Measurements from ENCODE around the gene PDCD10. TPM values are rescaled to one million over a fixed set of nuclear protein-coding genes. Genes with fewer than 3 reads are reported as not detected.

PDCD10 gene
- total RNA-seq, 5 donors from 2014 or later (not counting 1 experiment from before 2014, with no cell fraction given) = 40.2 to 46.7 (median 40.8) TPM

GRCh38 chr3:167772992-167773391, 38.3 kb upstream of the PDCD10 start:
- ChIA-PET CTCF (interaction anchor here in 1 of 2 donors (0.6 kb wide), 1 partner anchor 21 kb away, joined by 3 read pairs; no protein-coding TSS in a partner anchor), POLR2A (no interaction called here)
- ATAC-seq (replicated peaks in 1 of 4) (no peak), DNase-seq (no peak)
- Mint-ChIP-seq H3K9me3 (peaks cover 2 to 8% (median 5%) of the 10 kb centered on the region in 3 donors), H3K4me1 (peaks cover 0 to 6% (median 5%) of the 10 kb centered on the region in 3 donors), H3K27me3 (no peaks in the 10 kb centered on the region), H3K27ac (no peak overlapping the region), H3K4me3 (no peak overlapping the region), H3K36me3 (peaks cover 4% of the 10 kb centered on the region)
- H3K27ac ChIP-seq (ENCODE audit: low read length) = no peak overlapping the region
- no peaks in the 10 kb centered on the region for H3K9me3 ChIP-seq
- WGBS (ENCODE audit: insufficient coverage) = no CpG with 5 or more reads among the region's 3 CpGs
- no peaks in the 10 kb centered on the region for H3K36me3 ChIP-seq (ENCODE audit: control insufficient read depth in 2 of 2, extremely low read depth in 1 of 2, insufficient read depth in 1 of 2, low read length in 1 of 2)
- H3K27me3 ChIP-seq (replicated peaks in 1 of 2; ENCODE audit: control insufficient read depth in 2 of 2, extremely low read depth in 1 of 2, insufficient read depth in 2 of 2, low read length in 1 of 2) = no peaks in the 10 kb centered on the region
- H3K4me3 ChIP-seq (ENCODE audit: control insufficient read depth in 1 of 2, extremely low read depth in 1 of 2, low read length in 1 of 2) = no peak overlapping the region
- no peaks in the 10 kb centered on the region for H3K4me1 ChIP-seq (ENCODE audit: control insufficient read depth in 1 of 2, extremely low read depth in 1 of 2, insufficient read depth in 2 of 2, low read length in 2 of 2)

GRCh38 chr3:167762296-167762695, 27.6 kb upstream of the PDCD10 start:
- H3K4me1 Mint-ChIP-seq = peaks cover 0 to 7% (median 5%) of the 10 kb centered on the region in 3 donors
- WGBS (ENCODE audit: insufficient coverage) = 48% methylated on average over 2 of the region's 2 CpGs
- peaks cover 0 to 4% of the 10 kb centered on the region in 2 experiments for H3K27me3 ChIP-seq (replicated peaks in 1 of 2; ENCODE audit: control insufficient read depth in 2 of 2, extremely low read depth in 1 of 2, insufficient read depth in 2 of 2, low read length in 1 of 2)
- ATAC-seq (replicated peaks in 1 of 4) (no peak), DNase-seq (no peak)
- H3K9me3 Mint-ChIP-seq = peaks cover 0 to 20% (median 0%) of the 10 kb centered on the region in 3 donors
- H3K9me3 ChIP-seq = no peaks in the 10 kb centered on the region
- H3K27ac Mint-ChIP-seq = no peak overlapping the region
- POLR2A ChIA-PET = no interaction called here
- no peaks in the 10 kb centered on the region for H3K27me3 Mint-ChIP-seq
- no peaks in the 10 kb centered on the region for H3K4me1 ChIP-seq (ENCODE audit: control insufficient read depth in 1 of 2, extremely low read depth in 1 of 2, insufficient read depth in 2 of 2, low read length in 2 of 2)
- CTCF ChIA-PET = no interaction called here
- H3K4me3 Mint-ChIP-seq = no peak overlapping the region
- peaks cover 3% of the 10 kb centered on the region for H3K36me3 Mint-ChIP-seq
- H3K27ac ChIP-seq (ENCODE audit: low read length) = no peak overlapping the region
- no peak overlapping the region for H3K4me3 ChIP-seq (ENCODE audit: control insufficient read depth in 1 of 2, extremely low read depth in 1 of 2, low read length in 1 of 2)
- no peaks in the 10 kb centered on the region for H3K36me3 ChIP-seq (ENCODE audit: control insufficient read depth in 2 of 2, extremely low read depth in 1 of 2, insufficient read depth in 1 of 2, low read length in 1 of 2)

- POLR2A ChIA-PET = no interaction called here
These were observed 26.6 kb upstream of the PDCD10 start for GRCh38 chr3:167761302-167761701.

GRCh38 chr3:167754049-167754448, 19.4 kb upstream of the PDCD10 start:
- no peak overlapping the region for H3K27ac ChIP-seq (ENCODE audit: low read length)
- peaks cover 0 to 6% of the 10 kb centered on the region in 2 experiments for H3K4me1 ChIP-seq (ENCODE audit: control insufficient read depth in 1 of 2, extremely low read depth in 1 of 2, insufficient read depth in 2 of 2, low read length in 2 of 2)
- CTCF ChIA-PET = no interaction called here
- no peaks in the 10 kb centered on the region for H3K27me3 ChIP-seq (replicated peaks in 1 of 2; ENCODE audit: control insufficient read depth in 2 of 2, extremely low read depth in 1 of 2, insufficient read depth in 2 of 2, low read length in 1 of 2)
- no peak overlapping the region for H3K4me3 Mint-ChIP-seq
- no peaks in the 10 kb centered on the region for H3K9me3 ChIP-seq
- peaks cover 15 to 25% (median 19%) of the 10 kb centered on the region in 3 donors for H3K4me1 Mint-ChIP-seq
- no peaks in the 10 kb centered on the region for H3K36me3 ChIP-seq (ENCODE audit: control insufficient read depth in 2 of 2, extremely low read depth in 1 of 2, insufficient read depth in 1 of 2, low read length in 1 of 2)
- no peak overlapping the region for H3K27ac Mint-ChIP-seq
- H3K9me3 Mint-ChIP-seq = no peaks in the 10 kb centered on the region
- no peak for ATAC-seq (replicated peaks in 1 of 4)
- no peaks in the 10 kb centered on the region for H3K27me3 Mint-ChIP-seq
- H3K4me3 ChIP-seq (ENCODE audit: control insufficient read depth in 1 of 2, extremely low read depth in 1 of 2, low read length in 1 of 2) = no peak overlapping the region
- H3K36me3 Mint-ChIP-seq = no peaks in the 10 kb centered on the region
- DNase-seq = no peak
- POLR2A ChIA-PET = no interaction called here

More at GRCh38 chr3:167761302-167761701, 26.6 kb upstream of the PDCD10 start:
- H3K27ac Mint-ChIP-seq = no peak overlapping the region
- no peak overlapping the region for H3K4me3 Mint-ChIP-seq
- no peak for DNase-seq
- H3K9me3 Mint-ChIP-seq = peaks cover 0 to 16% (median 0%) of the 10 kb centered on the region in 3 donors
- no peaks in the 10 kb centered on the region for H3K27me3 Mint-ChIP-seq
- Histone ChIP-seq H3K27ac (ENCODE audit: low read length) (no peak overlapping the region), H3K27me3 (replicated peaks in 1 of 2; ENCODE audit: control insufficient read depth in 2 of 2, extremely low read depth in 1 of 2, insufficient read depth in 2 of 2, low read length in 1 of 2) (peaks cover 0 to 4% of the 10 kb centered on the region in 2 experiments), H3K36me3 (ENCODE audit: control insufficient read depth in 2 of 2, extremely low read depth in 1 of 2, insufficient read depth in 1 of 2, low read length in 1 of 2) (no peaks in the 10 kb centered on the region), H3K9me3 (no peaks in the 10 kb centered on the region), H3K4me1 (ENCODE audit: control insufficient read depth in 1 of 2, extremely low read depth in 1 of 2, insufficient read depth in 2 of 2, low read length in 2 of 2) (no peaks in the 10 kb centered on the region), H3K4me3 (ENCODE audit: control insufficient read depth in 1 of 2, extremely low read depth in 1 of 2, low read length in 1 of 2) (no peak overlapping the region)
- no CpG with 5 or more reads among the region's 1 CpG for WGBS (ENCODE audit: insufficient coverage)
- H3K36me3 Mint-ChIP-seq = peaks cover 3% of the 10 kb centered on the region
- peaks cover 0 to 7% (median 5%) of the 10 kb centered on the region in 3 donors for H3K4me1 Mint-ChIP-seq
- no peak for ATAC-seq (replicated peaks in 1 of 4)
- CTCF ChIA-PET = no interaction called here

- Mint-ChIP-seq H3K9me3 (no peaks in the 10 kb centered on the region), H3K4me3 (peak overlapping the region in 2 of 3 donors; percentile 2 to 38), H3K27ac (peak overlapping the region; percentile 69 to 71), H3K36me3 (no peaks in the 10 kb centered on the region), H3K4me1 (peaks cover 16 to 25% (median 16%) of the 10 kb centered on the region in 3 donors), H3K27me3 (no peaks in the 10 kb centered on the region)
- Histone ChIP-seq H3K27ac (ENCODE audit: low read length) (no peak overlapping the region), H3K36me3 (ENCODE audit: control insufficient read depth in 2 of 2, extremely low read depth in 1 of 2, insufficient read depth in 1 of 2, low read length in 1 of 2) (no peaks in the 10 kb centered on the region), H3K4me1 (ENCODE audit: control insufficient read depth in 1 of 2, extremely low read depth in 1 of 2, insufficient read depth in 2 of 2, low read length in 2 of 2) (peaks cover 0 to 5% of the 10 kb centered on the region in 2 experiments), H3K4me3 (ENCODE audit: control insufficient read depth in 1 of 2, extremely low read depth in 1 of 2, low read length in 1 of 2) (no peak overlapping the region), H3K9me3 (no peaks in the 10 kb centered on the region), H3K27me3 (replicated peaks in 1 of 2; ENCODE audit: control insufficient read depth in 2 of 2, extremely low read depth in 1 of 2, insufficient read depth in 2 of 2, low read length in 1 of 2) (no peaks in the 10 kb centered on the region)
- ChIA-PET POLR2A (interaction anchor here in 1 of 2 donors (1.1 kb wide), 1 partner anchor 17 kb away, joined by 3 read pairs; no protein-coding TSS in a partner anchor), CTCF (no interaction called here)
- ATAC-seq (replicated peaks in 1 of 4) (peak in 3 of 4 experiments; percentile 23 to 77 (median 42)), DNase-seq (peak in 2 of 35 experiments; percentile 1 to 42)
- WGBS (ENCODE audit: insufficient coverage) = 0% methylated on average over 2 of the region's 3 CpGs
These were observed 15.7 kb upstream of the PDCD10 start for GRCh38 chr3:167750272-167750971.

GRCh38 chr3:167749728-167750127, 15.0 kb upstream of the PDCD10 start:
- POLR2A ChIA-PET = interaction anchor here (0.6 to 1.1 kb wide), 2 partner anchors 16 to 56 kb away, joined by 3 read pairs; no protein-coding TSS in a partner anchor
- peaks cover 0 to 4% of the 10 kb centered on the region in 2 experiments for H3K4me1 ChIP-seq (ENCODE audit: control insufficient read depth in 1 of 2, extremely low read depth in 1 of 2, insufficient read depth in 2 of 2, low read length in 2 of 2)
- H3K4me1 Mint-ChIP-seq = peaks cover 13 to 23% (median 16%) of the 10 kb centered on the region in 3 donors
- H3K4me3 ChIP-seq (ENCODE audit: control insufficient read depth in 1 of 2, extremely low read depth in 1 of 2, low read length in 1 of 2) = no peak overlapping the region
- H3K27me3 Mint-ChIP-seq = no peaks in the 10 kb centered on the region
- H3K36me3 ChIP-seq (ENCODE audit: control insufficient read depth in 2 of 2, extremely low read depth in 1 of 2, insufficient read depth in 1 of 2, low read length in 1 of 2) = no peaks in the 10 kb centered on the region
- no peak for ATAC-seq (replicated peaks in 1 of 4)
- no peaks in the 10 kb centered on the region for H3K9me3 ChIP-seq
- CTCF ChIA-PET = no interaction called here
- WGBS (ENCODE audit: insufficient coverage) = no CpG with 5 or more reads among the region's 2 CpGs
- H3K4me3 Mint-ChIP-seq = no peak overlapping the region
- no peaks in the 10 kb centered on the region for H3K9me3 Mint-ChIP-seq
- no peak overlapping the region for H3K27ac ChIP-seq (ENCODE audit: low read length)
- peak overlapping the region; percentile 18 to 37 for H3K27ac Mint-ChIP-seq
- DNase-seq = no peak
- H3K27me3 ChIP-seq (replicated peaks in 1 of 2; ENCODE audit: control insufficient read depth in 2 of 2, extremely low read depth in 1 of 2, insufficient read depth in 2 of 2, low read length in 1 of 2) = no peaks in the 10 kb centered on the region
- H3K36me3 Mint-ChIP-seq = no peaks in the 10 kb centered on the region
